ENCODE results near the gene EMILIN3.

EMILIN3 gene

DNA sequence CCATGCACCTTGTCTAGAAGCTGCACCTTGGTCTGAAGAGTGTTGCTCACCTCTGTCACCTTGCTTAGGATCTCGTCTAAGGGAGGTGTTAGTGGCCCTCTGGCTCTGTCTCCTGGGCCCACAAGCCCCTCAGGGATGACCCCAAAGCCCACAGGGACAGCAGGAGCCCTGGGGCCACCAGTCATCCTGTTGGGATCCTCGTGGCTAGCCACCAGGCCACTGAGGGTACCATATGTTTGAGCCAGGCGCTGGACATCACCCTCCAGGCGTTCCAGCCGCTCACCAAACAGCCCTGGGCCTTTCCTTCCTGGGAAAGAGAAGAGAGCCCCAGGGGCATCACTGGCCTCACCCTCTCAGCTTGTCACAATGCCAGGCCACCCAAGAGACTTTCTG, 3.9 kb downstream of the EMILIN3 start:
- DNase-seq, result no peak

DNA sequence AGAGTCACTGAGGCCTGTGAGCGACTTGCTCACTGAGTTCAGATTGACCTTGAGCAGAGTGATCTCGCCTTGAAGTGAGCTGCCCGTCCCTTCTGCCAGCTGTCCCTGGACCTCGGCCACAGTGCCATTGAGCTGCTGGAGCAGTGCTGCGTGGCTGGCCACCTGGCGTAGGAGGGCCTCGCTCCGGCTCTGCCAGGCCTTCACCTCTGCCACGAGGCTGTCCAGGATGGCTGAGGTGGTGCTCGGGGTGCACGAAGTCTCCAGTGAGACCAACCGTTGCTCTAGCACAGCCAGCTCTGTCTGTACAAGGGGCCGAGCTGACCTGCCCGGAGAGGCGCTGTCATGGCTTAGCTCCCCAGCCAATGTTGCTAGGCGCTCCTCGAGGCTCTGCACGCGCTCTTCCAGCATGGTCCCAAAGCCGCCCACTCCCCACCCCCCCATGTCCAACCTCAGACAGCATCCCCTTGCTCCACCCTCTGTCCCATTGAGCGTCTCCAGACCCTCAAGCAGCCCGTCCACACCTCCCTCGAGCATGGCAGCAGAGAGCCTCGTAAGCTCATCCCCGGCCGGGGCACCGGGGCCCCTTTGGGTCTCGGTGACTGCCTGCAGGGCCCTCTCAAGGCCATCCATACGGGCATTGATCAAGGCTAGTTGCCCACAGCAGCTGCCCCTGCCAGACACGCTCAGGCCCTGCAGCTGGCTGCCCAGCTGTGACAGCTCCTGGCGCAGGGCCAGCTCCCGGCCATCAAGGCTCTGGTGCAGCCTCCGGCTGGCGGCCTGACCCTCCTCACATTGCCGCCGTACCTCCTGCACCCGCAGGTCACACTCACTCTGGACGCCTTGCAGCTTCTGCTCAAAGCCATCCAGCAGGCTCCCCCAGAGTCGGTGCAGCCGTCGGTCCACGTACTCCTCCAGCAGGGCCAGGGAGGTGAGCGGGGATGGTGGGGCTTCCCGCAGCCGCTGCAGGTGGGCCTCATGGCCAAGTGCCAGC, 4.6 kb downstream of the EMILIN3 start:
- no peak for DNase-seq

GRCh38 chr20:41360831-41361756, 5.5 kb downstream of the EMILIN3 start:
- DNase-seq, result no peak

DNA sequence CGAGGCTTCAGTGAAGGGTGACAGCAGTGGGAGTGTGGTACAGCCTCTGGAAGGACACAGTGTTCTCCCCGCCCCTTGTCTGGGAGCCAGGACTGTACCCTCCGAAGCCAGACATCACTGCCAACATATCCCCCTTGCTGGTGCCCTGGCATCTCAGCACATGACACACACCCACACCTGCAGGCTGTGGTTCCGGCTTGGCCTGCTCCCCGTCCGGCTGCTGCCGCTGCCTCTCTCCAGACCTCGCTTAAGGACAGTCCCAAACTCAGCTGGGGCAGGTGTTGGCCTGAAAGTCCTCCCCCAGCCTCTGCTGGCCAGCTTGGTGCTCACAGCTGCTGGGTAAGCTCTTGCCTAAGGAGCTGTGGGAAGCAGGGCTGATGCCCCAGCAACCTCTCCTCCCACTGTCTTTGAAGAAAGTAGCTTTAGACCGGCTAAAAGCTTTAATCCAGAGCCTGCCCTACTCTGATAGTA, 7.0 kb downstream of the EMILIN3 start:
- DNase-seq, result no peak

DNA sequence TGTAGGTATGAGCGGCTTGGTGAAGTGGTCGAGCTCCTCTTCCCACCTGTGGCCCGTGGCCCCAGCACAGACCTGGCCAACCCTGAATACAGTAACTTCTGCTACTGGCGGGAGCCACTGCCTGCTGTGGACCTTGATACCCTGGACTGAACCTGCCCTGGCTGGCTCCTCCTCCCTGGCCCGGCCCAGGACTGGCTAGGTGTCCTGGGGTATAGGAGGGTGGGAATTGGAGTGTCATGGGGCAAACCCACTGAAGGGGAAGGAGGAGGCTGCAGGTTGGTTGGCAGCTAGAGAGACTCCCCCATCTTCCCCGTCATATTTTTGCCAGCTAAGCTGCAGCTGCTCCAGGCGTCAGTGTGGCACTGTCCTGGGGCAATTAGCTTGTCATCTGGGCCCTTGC, 7.9 kb downstream of the EMILIN3 start:
- DNase-seq, result no peak

DNA sequence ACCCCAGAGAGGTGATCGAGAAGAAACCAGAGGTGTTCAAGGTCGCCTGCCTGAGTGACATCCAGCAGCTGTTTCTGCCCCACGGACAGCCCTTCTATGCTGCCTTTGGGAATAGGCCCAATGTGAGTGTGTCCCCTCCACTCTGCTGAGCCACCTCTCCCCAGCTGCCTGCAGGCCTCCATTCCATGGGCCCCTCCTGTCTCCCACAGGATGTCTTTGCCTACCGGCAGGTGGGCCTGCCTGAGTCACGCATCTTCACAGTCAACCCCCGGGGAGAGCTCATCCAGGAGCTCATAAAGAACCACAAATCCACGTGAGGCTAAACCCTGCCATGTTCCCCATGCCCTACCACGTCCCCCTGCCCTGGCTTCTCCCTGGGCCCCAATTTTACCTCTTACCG, 8.4 kb downstream of the EMILIN3 start:
- DNase-seq, result no peak

- DNase-seq, result no peak
Observed at GRCh38 chr20:41357424-41358163, 9.0 kb downstream of the EMILIN3 start.

- no peak for DNase-seq
Observed at GRCh38 chr20:41356951-41357350, 9.7 kb downstream of the EMILIN3 start.

DNA sequence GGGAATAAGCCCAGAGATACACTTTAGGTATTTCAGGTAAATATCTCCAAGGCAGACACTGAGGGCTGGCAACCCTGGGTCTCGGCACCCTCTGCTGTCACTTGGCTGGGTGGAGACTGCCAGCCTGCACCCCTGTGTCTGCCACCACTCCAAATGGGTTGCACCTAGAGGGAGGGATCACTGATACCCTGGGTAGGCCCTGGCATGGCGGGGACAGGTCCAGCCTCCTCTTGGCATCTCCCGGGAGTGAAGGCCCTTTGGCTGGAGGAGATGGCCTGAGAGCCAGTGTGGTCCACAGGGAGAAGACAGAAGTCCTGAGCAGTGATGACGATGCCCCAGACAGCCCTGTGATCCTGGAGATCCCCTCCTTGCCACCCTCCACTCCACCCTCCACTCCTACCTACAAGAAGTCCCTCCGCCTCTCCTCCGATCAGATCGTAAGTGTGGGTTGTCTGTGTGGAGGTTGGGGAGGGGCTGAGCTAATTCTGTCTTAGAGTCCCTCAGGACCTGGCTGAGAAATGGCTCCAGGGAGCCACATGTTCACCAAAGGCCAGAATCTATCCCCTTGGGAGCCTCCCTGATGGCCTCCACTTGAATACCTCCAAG, 10.9 kb downstream of the EMILIN3 start:
- no peak for DNase-seq

GRCh38 chr20:41355192-41355591, 11.4 kb downstream of the EMILIN3 start:
- no peak for DNase-seq

DNA sequence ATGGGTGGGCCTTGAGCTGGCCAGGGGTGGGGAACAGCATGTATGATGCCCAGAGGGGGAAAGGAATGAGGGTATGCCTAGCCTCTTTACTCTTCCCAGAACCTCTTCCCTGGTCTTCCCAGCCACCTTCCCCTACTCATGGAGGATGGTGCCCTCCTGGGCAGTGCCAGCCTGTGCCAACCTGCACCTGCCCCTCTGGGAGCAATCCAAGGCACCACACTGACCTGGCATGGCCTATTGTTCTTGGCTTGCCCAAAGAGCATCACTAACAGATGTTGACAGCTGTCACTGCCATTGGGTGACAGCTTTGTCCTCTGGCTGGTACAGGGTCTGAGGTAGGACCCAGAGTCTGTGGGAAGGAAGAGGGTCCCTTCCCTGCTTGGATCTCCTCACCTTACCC, 13.1 kb downstream of the EMILIN3 start:
- DNase-seq, result no peak

- no peak for DNase-seq
Observed at GRCh38 chr20:41352666-41353065, 14.0 kb downstream of the EMILIN3 start.

DNA sequence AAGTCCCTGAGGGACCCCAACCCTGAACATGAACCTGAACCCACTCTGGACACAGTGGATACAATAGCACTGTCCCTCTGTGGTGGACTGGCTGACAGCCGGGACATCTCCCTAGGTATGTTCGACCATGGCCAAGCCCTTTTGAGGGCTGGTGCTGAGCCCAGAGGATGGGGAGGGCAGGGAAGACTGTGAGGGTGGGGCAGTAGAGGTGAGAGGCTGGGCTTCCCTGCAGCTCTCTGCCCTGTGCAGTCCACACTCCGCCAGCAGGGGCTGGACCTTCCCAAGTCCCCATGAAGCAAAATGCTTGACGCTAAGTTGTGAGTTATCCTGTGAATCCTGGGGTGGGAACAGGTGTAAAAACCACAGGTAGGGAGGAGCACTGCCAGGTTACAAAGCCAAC, 14.5 kb downstream of the EMILIN3 start:
- no peak for DNase-seq

- no peak for DNase-seq
Observed at GRCh38 chr20:41350408-41350962, 16.1 kb downstream of the EMILIN3 start.

DNA sequence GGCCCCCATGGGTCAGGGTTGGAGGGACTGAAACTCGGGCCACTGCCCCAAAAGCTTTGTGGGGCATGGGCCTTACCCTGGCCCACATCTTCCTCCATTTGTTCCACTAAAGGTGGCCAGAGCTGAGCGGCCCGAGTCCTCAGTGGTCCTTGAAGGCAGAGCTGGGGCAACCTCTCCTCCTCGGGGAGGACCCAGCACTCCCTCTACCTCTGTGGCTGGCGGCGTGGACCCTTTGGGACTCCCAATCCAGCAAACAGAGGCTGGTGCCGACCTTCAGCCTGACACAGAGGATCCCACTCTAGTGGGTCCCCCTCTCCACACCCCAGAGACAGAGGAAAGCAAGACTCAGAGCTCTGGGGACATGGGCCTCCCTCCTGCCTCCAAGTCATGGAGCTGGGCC, 16.7 kb downstream of the EMILIN3 start:
- DNase-seq, result no peak

- DNase-seq, result no peak
Observed at GRCh38 chr20:41349266-41349665, 17.4 kb downstream of the EMILIN3 start.

GRCh38 chr20:41348430-41349172, 18.0 kb downstream of the EMILIN3 start:
- no peak for DNase-seq

- no peak for DNase-seq
Observed at GRCh38 chr20:41347523-41348429, 18.8 kb downstream of the EMILIN3 start.

DNA sequence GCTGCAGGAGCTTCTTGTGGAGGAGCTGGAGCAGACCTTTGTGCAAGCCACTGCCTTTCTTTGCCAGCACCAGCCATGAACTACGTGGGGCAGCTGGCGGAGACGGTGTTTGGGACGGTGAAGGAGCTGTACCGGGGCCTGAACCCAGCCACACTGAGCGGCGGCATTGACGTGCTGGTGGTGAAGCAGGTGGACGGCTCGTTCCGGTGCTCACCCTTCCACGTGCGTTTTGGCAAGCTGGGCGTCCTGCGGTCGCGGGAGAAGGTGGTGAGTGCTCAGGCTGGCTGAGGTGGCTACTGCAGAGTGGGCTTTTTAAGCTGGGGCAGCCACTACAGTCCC, 20.9 kb downstream of the EMILIN3 start:
- DNase-seq, result no peak
